Kidney (tissue), 14 donors: ENCODE data around the gene FAF1. TPM values are rescaled to one million over a fixed set of nuclear protein-coding genes. Genes with fewer than 3 reads are reported as not detected.

ENCODE experiments used
- DNase-seq, 5 donors: peaks; one replicate each; pipeline ENCODE4 v3.0.0-alpha.2; 2013 to 2020
- FAIRE-seq: peaks from 2 replicates; lab custom pipeline; 2012; peaks lifted over from hg19 to GRCh38; lab: Jason Lieb, UNC
- H3K27ac ChIP-seq, 2 donors: one replicate each; pipeline ENCODE4 v1.7.0; 2013; ENCODE audit warnings: low read depth in 2 of 2, low read length in 2 of 2, inconsistent platforms in 1 of 2
- H3K27me3 ChIP-seq: one replicate; pipeline ENCODE4 v1.7.1; 2013; ENCODE audit warnings: low read length, inconsistent platforms; ENCODE audit not compliant: control insufficient read depth, insufficient read depth
- H3K36me3 ChIP-seq, 3 donors: one replicate each; pipeline versions ENCODE4 v1.7.0 to v1.7.1; 2013; ENCODE audit warnings: low read length in 3 of 3, control low read depth in 1 of 3, inconsistent platforms in 1 of 3; ENCODE audit not compliant: insufficient read depth in 3 of 3, control insufficient read depth in 2 of 3
- H3K4me1 ChIP-seq, 3 donors: one replicate each; pipeline versions ENCODE4 v1.7.0 to v1.7.1; 2013; ENCODE audit warnings: low read length in 3 of 3, inconsistent platforms in 1 of 3, low read depth in 1 of 3; ENCODE audit not compliant: control insufficient read depth in 2 of 3, insufficient read depth in 2 of 3
- H3K4me3 ChIP-seq, 3 donors: one replicate each; pipeline versions ENCODE4 v1.7.0 to v1.8.1; 2013; ENCODE audit warnings: low read length in 3 of 3, control low read depth in 1 of 3, inconsistent platforms in 1 of 3
- H3K9ac ChIP-seq, 3 donors: one replicate each; pipeline versions ENCODE4 v1.7.0 to v1.7.1; 2013; ENCODE audit warnings: low read length in 3 of 3, control low read depth in 1 of 3, inconsistent platforms in 1 of 3
- H3K9me3 ChIP-seq, 3 donors: one replicate each; pipeline versions ENCODE4 v1.7.0 to v1.7.1; 2013; ENCODE audit warnings: low read length in 3 of 3, control low read depth in 1 of 3, inconsistent platforms in 1 of 3; ENCODE audit not compliant: control insufficient read depth in 2 of 3, insufficient read depth in 1 of 3
- CTCF ChIP-seq: IDR thresholded peaks from 3 replicates; pipeline ENCODE4 v1.5.1; 2012; ENCODE audit warnings: mild to moderate bottlenecking, moderate library complexity, borderline replicate concordance; ENCODE audit not compliant: insufficient read depth; ENCODE audit errors: extremely low read depth
- intact Hi-C: fragments of 100-400 bp; cut with DNase I; formaldehyde crosslinking; loops from one replicate; pipeline ENCODE4 v1.11.1; 2022
- polyA plus RNA-seq: library from polyadenylated mRNA; stranded (reverse); fragments of 350-450 nt; fragmentation: Illumina TruSeq; extraction: RNeasy Lipid Tissue Mini Kit (QIAGEN cat#74804); gene quantifications from one replicate; pipeline ENCODE4 v1.2.3, GENCODE V29; 2014; ENCODE audit warnings: low read depth, low replicate concordance; ENCODE audit not compliant: insufficient read depth
- total RNA-seq: library from RNA; stranded (reverse); fragmentation: NEBNext Ultra II Directional; extraction: Animal tissue kit (Norgen Biotek cat#: 25700); gene quantifications from one replicate; pipeline ENCODE4 v1.2.1, GENCODE V29; 2021
- donor health status: control.
- donor health status: control.
- donor health status: control.
- donor health status: control.
- donor health status: control.
- donor health status: DM: yes; HTN: yes; CAD: no.
- donor health status: Normal renal cell carcinoma (clear cell type).

FAF1 gene
- total and polyA plus RNA-seq, 2 donors from 2014 or later, result 50.1 to 72.8 TPM

DNA sequence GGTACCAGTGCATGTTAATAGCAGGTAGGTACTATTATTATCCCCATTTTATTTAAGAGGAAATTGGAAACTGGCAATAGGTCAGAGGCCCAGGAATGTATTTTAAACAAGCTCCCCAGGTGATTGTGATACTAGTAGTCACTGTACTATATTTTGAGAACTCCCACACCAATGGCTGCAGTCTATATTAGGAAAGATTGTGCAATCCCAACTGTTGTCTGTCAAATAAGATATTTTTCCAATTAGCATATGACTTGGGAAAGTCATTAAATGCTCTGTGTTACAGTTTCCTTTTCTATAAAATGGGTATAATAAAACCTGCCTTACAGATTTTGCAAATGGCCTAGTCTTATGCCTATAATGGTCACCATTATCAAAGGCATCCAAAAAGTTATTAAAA lies 442.6 kb downstream of the FAF1 start:
- intact Hi-C loops, result no loop called here

DNA sequence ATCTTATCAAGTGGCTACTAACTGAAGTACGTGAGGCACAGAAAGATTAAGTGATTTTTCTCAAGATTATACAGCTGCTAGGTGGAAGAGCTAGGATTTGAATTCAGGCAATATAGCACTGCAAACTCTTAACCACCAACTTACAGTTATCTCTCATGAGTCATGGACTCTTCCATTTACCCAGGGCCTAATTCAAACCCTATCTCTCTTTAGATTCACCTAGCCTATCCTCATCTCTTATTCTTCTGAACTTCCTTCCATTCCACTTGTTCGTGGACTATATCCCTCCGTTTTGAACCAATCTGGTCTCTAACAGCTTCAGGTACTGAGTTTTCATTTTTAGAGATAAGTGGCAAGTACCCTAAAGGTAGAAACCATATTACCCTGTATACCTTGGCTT lies 444.0 kb downstream of the FAF1 start:
- H3K27me3 ChIP-seq, result no peaks in the 10 kb centered on the region
- no peak overlapping the region for H3K9ac ChIP-seq
- H3K4me1 ChIP-seq, result no peaks in the 10 kb centered on the region
- DNase-seq, result no peak
- FAIRE-seq, result no peak
- no peak for TF ChIP-seq CTCF
- no peak overlapping the region for H3K27ac ChIP-seq
- peaks cover 0 to 3% (median 0%) of the 10 kb centered on the region in 3 donors for H3K36me3 ChIP-seq
- H3K4me3 ChIP-seq, result no peak overlapping the region
- no peaks in the 10 kb centered on the region for H3K9me3 ChIP-seq
- intact Hi-C loops, result no loop called here

More for the DNA sequence above, 442.6 kb downstream of the FAF1 start:
- TF ChIP-seq CTCF, result no peak
- no peaks in the 10 kb centered on the region for H3K4me1 ChIP-seq
- no peak overlapping the region for H3K9ac ChIP-seq
- no peak overlapping the region for H3K4me3 ChIP-seq
- H3K36me3 ChIP-seq, result peaks cover 0 to 3% (median 0%) of the 10 kb centered on the region in 3 donors
- no peaks in the 10 kb centered on the region for H3K27me3 ChIP-seq
- DNase-seq (no peak), FAIRE-seq (no peak)
- no peaks in the 10 kb centered on the region for H3K9me3 ChIP-seq
- no peak overlapping the region for H3K27ac ChIP-seq

DNA sequence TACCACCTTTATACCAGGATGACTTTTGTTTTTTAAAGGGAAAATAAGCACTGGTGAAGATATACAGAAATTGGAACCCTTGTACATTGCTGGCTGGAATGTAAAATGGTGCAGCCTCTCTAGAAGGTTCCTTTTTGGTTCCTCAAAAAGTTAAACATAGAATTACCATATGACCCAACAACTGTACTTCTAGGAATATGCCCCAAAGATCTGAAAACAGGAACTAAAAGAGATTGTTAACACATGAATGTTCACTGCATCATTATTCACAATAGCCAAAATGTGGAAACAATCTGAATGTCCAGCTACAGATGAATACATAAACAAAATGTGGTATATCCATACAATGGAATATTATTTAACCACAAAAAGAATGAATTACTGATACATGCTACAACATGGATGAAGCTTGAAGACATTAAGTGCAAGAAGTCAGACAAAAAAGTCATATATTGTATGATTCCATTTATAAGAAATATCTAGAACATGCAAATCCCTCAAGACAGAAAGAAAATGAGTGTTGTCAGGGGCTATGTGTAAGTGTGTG lies 452.0 kb downstream of the FAF1 start:
- Histone ChIP-seq H3K36me3 (peaks cover 0 to 3% (median 2%) of the 10 kb centered on the region in 3 donors), H3K4me3 (no peak overlapping the region), H3K27ac (no peak overlapping the region), H3K4me1 (no peaks in the 10 kb centered on the region), H3K9ac (no peak overlapping the region), H3K27me3 (no peaks in the 10 kb centered on the region), H3K9me3 (peaks cover 0 to 14% (median 0%) of the 10 kb centered on the region in 3 donors)
- no peak for TF ChIP-seq CTCF
- intact Hi-C loops, result no loop called here
- DNase-seq, result no peak
- no peak for FAIRE-seq

DNA sequence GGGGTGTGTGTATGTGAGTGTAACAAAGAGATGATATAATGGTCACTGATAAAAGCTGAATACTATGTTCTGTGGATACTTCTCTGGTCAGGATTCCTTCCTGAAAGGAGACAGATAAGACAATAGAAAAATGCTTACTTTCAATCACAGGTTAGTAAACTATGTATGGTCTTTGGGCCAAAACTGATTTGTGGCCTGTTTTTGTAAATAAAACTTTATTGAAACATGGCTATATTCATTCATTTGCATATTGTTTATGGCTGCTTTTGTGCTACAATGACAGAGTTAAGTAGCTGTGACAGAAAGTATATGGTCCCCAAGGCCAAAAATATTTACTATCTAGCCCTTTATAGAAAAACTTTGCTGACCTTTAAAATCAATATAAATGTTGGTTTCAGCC lies 454.6 kb downstream of the FAF1 start:
- Histone ChIP-seq H3K36me3 (peaks cover 0 to 2% (median 0%) of the 10 kb centered on the region in 3 donors), H3K9ac (no peak overlapping the region), H3K4me1 (no peaks in the 10 kb centered on the region), H3K4me3 (no peak overlapping the region), H3K9me3 (peaks cover 0 to 15% (median 0%) of the 10 kb centered on the region in 3 donors), H3K27ac (no peak overlapping the region), H3K27me3 (no peaks in the 10 kb centered on the region)
- no peak for TF ChIP-seq CTCF
- FAIRE-seq, result no peak
- no peak for DNase-seq
- intact Hi-C loops, result no loop called here
